Sigmoid colon (tissue), 4 donors: ENCODE measurements around the gene ACRBP.

Source experiments
- CTCF ChIP-seq, 4 experiments: fragments of 450-650 bp in 3 of 4; fragments of 200-600 bp in 1 of 4; IDR thresholded peaks; one replicate each; pipeline ENCODE4 v1.5.1; 2016 to 2019; ENCODE audit warnings: antibody characterized with exemption in 4 of 4, mild to moderate bottlenecking in 3 of 4, moderate library complexity in 2 of 4
- EP300 ChIP-seq, 4 donors: sonication (generic); formaldehyde crosslinking; IDR thresholded peaks; one replicate each; pipeline ENCODE4 v1.6.1; 2017; ENCODE audit warnings: antibody characterized with exemption in 4 of 4
- POLR2A ChIP-seq, 2 donors: fragments of 450-650 bp; IDR thresholded peaks; one replicate each; pipeline ENCODE4 v1.6.1; 2016; ENCODE audit warnings: antibody characterized with exemption in 2 of 2, mild to moderate bottlenecking in 2 of 2, moderate library complexity in 2 of 2

- TF ChIP-seq CTCF (IDR thresholded peaks at IDR 0.05) (no peak), POLR2A (IDR thresholded peaks at IDR 0.05) (no peak), EP300 (IDR thresholded peaks at IDR 0.05) (no peak)
Observed at GRCh38 chr12:6685814-6686213, 38.6 kb upstream of the ACRBP start.
